ENCODE measurements around the gene ABHD12B. TPM values are rescaled to one million over a fixed set of nuclear protein-coding genes. Genes with fewer than 3 reads are reported as not detected.

The ABHD12B gene
- total and polyA plus RNA-seq, 2 of the 13 experiments (the other 11 are each of a cell fraction or from before 2014, with no cell fraction given) = not detected

- no peak for TF ChIP-seq KIAA2018 (CRISPR knock-in tag; IDR thresholded peaks at IDR 0.05; ENCODE audit: borderline replicate concordance)
- no peak for TF ChIP-seq ZNF333 (CRISPR knock-in tag; IDR thresholded peaks at IDR 0.05; ENCODE audit: borderline replicate concordance)
- TF ChIP-seq ZNF326 (CRISPR knock-in tag; IDR thresholded peaks at IDR 0.05; ENCODE audit: borderline replicate concordance) = no peak
- TF ChIP-seq BCL6 (CRISPR knock-in tag; IDR thresholded peaks at IDR 0.05) = no peak
- no peak for TF ChIP-seq TRIM24 (CRISPR knock-in tag; IDR thresholded peaks at IDR 0.05)
- TF ChIP-seq ZNF790 (CRISPR knock-in tag; IDR thresholded peaks at IDR 0.05; ENCODE audit: borderline replicate concordance) = no peak
- TF ChIP-seq NR2F2 (IDR thresholded peaks at IDR 0.05; ENCODE audit: borderline replicate concordance, low read depth) = no peak
- no peak for TF ChIP-seq ZBTB1 (CRISPR knock-in tag; IDR thresholded peaks at IDR 0.05; ENCODE audit: borderline replicate concordance)
- no peak for TF ChIP-seq ZNF138 (CRISPR knock-in tag; IDR thresholded peaks at IDR 0.05; ENCODE audit: low read depth)
- TF ChIP-seq ZNF550 (CRISPR knock-in tag; IDR thresholded peaks at IDR 0.05; ENCODE audit: borderline replicate concordance) = no peak
- no peak for TF ChIP-seq CHD2 (IDR thresholded peaks at IDR 0.05; ENCODE audit: low read depth, low read length)
Observed at GRCh38 chr14:50871914-50872732, at the start of gene ABHD12B (continued).
